GM21360 (cell line): ENCODE data around the gene VRTN.
"Not testable (repeated sequence)": the region's sequence is repeated elsewhere in the genome, so short reads cannot be mapped to it uniquely, and the experiment has no call there.

ENCODE experiments used
- ATAC-seq: cut with Tn5 transposase; IDR thresholded peaks from one replicate; pipeline ENCODE4 v1.9.1; 2021; ENCODE audit warnings: mild to moderate bottlenecking, moderate library complexity; ENCODE audit not compliant: unreplicated experiment

VRTN gene, protein sequence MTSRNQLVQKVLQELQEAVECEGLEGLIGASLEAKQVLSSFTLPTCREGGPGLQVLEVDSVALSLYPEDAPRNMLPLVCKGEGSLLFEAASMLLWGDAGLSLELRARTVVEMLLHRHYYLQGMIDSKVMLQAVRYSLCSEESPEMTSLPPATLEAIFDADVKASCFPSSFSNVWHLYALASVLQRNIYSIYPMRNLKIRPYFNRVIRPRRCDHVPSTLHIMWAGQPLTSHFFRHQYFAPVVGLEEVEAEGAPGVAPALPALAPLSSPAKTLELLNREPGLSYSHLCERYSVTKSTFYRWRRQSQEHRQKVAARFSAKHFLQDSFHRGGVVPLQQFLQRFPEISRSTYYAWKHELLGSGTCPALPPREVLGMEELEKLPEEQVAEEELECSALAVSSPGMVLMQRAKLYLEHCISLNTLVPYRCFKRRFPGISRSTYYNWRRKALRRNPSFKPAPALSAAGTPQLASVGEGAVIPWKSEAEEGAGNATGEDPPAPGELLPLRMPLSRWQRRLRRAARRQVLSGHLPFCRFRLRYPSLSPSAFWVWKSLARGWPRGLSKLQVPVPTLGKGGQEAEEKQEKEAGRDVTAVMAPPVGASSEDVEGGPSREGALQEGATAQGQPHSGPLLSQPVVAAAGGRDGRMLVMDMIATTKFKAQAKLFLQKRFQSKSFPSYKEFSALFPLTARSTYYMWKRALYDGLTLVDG

DNA sequence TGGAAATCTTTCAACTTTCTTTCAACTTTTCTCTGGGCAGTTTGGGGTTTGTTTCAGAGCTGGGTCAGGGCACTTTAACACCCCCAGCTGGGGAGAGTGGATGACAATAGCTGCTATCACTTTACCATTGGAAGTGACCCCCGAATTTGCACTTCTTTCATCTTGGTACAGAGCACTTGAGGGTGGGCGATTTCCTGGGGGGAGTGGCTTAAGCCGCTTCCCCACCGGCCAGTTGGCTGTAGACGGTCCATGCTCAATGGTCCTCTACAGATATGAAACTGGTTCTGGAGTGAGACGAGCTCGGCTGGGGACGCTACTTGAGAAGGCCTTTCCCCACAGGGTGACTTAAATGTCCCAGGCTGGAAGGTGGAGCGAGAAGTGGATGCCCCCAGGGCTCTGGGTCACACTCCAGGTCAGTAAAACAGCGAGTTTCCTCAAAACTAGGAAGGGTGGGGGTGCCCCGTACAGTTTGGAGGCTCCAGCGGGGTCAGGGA lies at the start of gene VRTN:
TSS of gene VRTN (plus strand) at position 231 of the 494 bp plus-strand sequence. CDS start 8,313 bp downstream, outside the sequence.
- ATAC-seq: no peak

DNA sequence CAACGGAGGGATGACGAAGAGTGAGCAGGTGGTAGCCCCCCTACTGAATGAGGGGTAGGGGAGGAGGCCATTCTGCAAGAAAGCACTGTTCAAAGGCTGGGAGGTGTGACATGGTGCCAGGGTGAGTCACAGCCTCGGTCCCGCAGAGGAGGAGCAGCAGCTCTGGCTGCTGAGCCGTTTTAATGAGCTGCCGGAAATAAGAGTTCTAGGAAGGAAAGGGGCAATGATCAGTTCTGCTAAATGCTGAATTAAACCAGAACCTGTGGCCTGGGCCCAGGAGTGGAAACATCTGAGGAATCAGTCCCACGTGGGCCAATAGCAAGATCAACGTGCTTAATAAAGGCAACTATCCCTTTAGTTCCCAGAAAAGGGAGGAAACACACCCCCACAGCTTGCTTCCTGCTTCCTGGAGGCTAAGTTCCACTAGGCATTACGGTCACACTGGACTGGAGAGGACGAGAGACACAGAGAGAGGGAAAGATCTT lies 49.2 kb upstream of the VRTN start:
- ATAC-seq: no peak

DNA sequence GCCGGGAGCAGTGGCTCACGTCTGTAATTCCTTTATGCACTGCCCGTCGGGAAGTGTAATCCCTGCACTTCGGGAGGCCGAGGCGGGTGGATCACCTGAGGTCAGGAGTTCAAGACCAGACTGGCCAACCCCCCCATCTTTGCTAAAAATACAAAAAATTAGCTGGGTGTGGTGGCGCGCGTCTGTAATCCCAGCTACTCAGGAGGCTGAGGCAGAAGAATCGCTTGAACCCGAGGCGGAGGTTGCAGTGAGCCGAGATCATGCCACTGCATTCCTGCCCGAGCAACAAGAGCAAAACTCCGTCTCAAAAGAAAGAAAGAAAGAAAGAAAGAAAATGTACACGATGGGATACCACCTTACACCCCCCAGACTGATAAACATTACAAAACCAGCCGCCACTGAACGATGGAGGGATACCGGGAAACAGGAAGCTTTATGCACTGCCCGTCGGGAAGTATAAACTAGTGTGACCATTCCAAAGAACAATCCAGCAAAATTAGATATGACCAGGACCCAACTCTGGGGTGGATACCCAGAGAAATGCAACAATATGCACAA lies 46.6 kb upstream of the VRTN start:
- ATAC-seq: no peak

DNA sequence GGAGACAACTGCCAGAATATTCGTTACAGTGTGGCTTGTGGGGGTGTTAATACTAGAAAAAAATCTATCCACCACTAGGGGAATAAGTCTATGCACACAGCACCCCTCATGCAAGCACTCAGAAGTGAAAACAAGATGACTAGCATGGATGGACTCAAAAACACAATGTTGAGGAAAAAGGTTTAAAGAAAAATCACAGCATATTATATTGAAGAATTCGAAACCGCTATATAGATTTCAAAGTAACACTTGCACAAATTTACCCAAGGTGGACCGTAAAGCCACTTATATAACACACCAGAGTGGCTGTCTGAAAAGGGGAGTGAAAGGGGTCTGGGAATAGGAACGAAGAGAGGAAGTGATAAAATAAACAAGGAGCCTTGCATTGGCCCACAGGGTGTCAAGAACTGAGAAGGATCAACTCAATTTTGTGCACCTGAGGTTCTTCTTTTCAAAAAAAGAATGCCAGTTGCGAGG lies 46.1 kb upstream of the VRTN start:
- ATAC-seq: peak; percentile 48

DNA sequence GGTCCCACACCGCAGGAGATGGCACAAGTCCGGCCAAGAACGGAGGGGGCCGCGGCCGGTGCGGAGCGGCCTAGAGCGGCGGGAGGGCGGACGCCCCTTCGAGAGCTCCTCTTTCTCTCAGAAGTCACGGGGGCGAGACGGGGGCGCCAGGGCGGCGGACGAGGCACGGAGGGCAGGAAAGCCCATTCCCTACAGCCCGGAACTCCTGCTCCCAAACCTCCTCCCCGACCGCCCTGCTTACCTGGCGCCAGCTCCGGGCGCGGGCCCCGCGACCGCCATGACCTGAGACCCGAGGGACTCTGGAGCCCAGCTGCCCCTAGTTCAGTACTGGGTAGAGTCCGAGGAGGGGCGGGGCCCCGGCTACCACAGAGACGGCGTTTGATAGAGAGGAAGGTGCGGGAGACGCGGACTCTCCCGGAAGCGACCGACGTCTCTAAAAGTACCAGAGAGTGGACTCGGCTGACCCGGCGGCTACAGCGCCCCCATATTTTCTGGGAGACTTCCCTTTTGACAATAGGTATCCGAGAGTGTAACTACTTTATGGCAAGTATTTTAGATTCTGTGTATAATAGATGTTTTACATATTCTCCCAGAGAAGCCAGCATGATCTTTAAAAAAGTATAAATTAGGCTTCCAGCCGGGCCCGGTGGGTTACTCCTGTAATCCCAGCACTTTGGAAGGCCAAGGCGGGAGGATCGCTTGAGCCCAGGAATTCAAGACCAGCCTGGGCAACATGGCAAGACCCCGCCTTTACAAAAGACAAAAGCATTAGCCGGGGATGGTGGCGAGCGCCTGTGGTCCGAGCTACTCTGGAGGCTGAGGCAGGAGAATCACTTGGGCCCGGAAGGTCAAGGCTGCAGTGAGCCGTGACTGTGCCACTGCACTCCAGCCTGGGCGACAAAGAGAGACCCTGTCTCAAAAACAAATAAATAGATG lies 45.4 kb upstream of the VRTN start, which contains the start of gene ABCD4:
TSS of gene ABCD4 (minus strand) at position 301 of the 936 bp plus-strand sequence. CDS start at position 279, 22 bp downstream.
- ATAC-seq: peak; percentile 86

DNA sequence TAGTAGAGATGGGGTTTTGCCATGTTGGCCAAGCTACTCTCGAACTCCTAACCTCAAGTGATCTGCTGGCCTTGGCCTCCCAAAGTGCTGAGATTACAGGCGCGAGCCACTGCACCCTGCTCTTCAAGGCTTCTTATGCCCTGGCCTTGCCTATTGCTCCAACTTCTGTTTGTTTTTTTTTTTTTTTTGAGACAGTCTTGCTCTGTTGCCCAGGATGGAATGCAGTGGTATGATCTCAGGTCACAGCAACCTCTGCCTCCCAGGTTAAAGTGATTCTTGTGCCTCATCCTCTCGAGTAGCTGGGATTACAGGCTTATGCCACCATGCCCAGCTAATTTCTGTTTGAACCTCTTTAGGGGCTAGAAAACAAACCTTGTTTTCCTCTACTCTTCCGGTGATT lies 39.6 kb upstream of the VRTN start:
- no peak for ATAC-seq

DNA sequence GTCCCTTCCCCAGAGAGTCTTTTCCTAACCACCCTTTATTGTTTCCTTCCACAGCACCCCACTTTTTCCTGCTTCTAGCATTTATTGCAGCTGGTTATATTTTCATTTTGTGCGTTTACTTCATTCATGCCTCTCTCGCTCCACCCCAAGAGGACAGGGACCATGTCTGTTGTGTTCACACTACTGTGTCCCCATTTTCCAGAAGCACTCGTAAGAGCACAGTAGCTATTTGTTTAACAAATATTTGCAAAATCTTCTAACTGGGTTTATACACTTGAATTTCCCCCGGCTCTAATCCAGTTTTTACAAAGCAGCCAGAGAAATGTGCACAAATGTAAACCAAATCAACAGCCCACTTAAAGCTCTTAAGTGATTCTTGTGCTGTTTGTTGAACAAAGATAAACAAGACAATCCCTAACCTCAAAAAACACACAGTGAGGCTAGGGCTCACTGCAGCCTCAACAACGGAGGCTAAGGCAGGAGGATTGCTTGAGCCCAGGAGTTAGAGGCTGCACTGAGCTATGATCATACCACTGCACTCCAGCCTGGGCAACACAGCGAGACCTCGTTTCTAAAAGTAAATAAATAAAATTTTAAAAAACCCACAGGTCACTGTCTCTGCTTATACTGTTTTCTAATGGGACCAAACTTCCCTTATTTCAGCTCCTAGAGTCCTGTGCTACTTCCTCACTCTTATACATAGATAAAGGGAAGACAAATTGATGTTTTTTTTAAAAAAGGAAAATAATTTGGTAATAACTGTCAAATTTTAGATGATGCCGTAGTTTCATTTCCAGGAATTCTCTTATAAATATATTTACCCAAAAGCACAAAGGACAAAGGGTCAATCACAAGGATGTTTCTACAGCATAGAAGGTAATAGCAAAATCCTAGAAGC lies 38.9 kb upstream of the VRTN start:
- no peak for ATAC-seq

DNA sequence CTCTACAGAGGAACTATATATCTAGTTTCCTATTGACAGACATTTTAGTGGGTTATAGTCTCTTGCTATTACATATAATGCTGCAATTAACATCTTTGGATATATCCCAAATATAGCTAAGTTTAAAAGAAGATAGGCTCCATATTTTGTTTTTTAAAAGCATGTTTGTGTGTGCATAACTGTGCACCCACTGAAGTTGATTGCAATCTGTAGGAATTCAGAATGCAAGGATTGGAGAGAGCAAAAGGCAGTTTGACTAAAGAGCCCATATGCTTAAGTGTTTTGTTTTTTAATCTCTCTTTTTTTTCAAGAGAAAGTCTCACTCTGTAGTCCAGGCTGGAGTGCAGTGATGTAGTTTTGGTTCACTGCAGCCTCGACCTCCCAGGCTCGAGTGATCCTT lies 36.1 kb upstream of the VRTN start:
- ATAC-seq: no peak

DNA sequence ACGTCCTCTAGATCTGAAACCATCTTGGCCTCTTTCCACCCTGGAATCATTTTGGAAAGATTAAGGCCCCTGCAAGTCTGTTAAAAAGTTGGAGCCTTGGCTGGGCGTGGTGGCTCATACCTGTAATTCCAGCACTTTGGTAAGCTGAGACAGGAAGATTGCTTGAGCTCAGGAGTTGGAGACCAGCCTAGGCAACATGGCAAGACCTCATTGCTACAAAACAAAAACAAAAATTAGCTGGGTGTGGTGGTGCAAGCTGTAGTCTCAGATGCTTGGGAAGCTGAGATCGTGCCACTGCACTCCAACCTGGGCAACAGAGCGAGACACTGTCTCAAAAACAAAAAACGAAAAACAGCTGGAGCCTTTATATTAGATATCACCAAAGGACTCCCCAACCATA lies 34.7 kb upstream of the VRTN start:
- ATAC-seq: no peak

DNA sequence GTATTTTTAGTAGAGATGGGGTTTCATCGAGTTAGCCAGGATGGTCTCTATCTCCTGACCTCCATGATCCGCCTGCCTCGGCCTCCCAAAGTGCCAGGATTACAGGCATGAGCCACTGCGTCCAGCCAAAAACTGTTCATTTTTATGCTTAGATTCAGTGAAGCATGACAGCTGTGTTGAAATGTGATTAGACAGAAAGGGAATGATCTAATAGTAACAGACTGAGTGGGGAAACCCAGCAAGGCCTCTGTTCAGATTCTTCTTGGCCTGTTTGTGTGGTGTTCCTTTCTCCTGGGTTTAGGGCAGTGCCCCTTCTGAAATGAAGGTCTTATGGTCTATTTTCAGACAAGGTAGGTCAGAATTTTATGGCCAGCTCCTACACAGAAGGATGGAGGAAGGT lies 33.7 kb upstream of the VRTN start:
- ATAC-seq: no peak

DNA sequence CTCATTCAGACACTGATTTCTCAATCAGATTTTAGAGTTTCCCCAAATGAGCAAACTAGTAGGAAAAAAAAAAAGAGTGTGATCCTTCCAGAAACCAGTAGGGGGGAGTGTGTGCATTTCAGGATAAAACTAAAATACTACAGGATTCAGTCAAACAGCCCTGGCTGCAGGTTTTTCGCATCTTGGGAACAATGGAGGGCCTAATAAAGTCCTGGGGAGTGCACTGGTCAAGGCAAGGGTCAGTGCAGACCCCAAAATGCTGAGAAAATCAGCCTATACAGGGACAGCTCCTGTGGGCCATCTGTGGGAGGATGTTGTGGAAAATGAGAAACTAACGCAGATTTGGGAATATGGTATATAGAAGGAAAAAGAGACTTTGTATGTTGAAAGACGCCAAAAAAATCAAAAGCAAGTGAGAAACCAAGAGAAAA lies 23.3 kb upstream of the VRTN start:
- ATAC-seq: no peak

DNA sequence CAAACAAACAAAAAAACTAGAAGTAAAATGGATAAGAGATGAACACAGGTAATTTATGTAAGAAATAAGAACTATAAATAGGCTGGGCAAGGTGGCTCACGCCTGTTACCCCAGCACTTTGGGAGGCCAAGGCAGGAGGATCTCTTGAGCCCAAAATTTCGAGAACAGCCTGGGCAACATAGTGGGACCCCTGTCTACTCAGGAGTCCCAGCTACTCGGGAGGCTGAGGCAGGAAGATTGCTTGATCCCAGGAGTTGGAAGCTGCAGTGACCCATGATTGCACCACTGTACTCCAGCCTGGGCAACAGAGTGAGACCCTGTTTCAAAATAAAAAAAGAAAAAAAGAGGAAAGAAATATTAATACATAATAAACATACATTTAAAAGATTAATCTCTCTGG lies 22.8 kb upstream of the VRTN start:
- ATAC-seq: no peak

DNA sequence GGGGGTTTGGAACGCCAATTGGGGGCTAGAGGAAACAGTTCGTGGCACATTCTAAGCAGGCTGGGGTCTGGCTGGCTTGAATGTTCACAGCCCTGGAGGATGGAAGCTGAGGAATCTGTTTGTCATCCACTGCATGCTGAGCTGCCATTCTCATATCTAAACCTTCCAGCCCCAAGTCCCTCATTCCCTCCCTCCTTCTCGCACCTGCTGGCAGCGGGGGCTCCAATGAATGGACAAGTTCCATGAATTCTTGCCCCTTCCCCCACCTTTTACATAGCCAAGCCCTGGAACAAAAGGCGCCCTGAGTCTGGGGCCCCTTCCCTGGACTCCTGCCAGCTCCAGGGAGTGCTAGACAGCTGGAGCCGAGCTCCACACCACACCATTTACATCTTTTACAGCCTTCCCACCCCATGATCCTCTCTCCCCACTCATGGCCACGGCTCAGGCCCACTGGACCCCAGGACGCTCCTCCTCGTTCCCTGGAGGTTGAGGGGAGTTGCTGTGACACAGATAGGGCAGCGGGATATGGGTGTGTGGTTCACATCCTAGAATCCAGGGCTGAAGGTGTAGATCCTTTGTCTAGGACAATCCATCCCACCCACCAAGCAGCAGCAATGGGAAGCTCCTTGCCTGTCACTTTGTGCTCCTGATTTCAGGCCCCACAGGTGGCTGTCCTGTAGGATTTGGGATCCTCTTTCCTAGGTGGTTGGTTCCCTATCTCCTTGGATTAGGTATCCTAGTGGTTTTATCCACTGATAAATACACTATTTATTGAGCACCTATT lies 21.7 kb upstream of the VRTN start:
- ATAC-seq: no peak

DNA sequence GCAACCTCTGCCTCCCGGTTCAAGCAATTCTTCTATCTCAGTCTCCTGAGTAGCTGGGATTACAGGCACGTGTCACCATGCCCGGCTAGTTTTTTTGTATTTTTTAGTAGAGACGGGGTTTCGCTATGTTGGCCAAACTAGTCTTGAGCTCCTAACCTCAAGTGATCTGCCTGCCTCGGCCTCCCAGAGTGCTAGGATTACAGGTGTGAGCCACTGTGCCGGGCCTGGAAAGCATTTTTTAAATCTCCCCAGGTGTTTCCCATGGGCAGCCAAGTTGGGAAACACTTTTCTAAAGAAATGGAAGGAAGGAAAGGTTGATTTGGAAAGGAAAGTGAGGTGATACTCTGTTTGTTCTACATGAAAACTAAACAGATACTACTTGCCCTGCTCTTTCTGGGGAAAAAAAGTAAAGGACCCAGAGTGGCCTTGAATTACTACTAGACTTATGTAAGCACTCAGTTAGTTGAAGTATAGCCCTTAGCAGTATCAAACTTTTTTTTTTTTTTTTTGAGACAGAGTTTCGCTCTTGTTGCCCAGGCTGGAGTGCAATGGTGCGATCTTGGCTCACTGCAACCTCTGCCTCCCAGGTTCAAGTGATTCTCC lies 18.2 kb upstream of the VRTN start:
- not testable (repeated sequence) for ATAC-seq

DNA sequence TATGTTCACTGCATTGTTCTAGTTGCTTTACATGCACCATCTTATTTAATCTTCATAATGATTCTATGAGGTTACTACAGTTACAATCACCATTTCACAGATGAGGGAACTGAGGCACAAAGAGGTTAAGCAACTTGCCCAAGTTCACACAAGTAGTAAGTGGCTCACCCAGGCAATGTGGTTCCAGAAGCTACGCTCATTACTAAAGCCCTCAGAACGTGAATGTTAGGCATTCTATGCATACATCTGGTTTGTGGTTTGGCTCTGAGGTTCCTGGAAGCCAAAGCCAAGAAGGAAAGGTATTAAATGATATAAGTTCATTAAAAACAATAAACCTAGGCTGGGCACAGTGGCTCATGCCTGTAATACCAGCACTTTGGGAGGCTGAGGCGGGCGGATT lies 14.4 kb upstream of the VRTN start:
- no peak for ATAC-seq

DNA sequence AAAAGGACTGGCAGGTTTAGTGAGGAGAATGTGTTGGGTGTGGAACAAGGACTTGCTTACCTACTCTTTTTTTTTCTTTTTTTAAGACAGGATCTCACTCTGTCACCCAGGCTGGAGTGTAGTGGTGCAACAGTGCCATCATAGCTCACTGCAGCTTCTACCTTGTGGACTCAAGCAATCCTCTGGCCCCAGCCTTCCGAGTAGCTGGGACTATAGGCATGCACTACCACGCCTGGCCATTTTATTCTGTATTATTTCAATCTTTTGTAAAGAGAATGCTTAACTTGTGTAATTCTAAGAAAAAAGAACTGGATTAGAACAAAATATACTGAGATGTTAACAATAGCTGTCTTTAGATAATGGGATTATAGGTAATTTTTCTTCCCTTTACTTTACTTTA lies 1.9 kb upstream of the VRTN start:
- ATAC-seq: no peak

DNA sequence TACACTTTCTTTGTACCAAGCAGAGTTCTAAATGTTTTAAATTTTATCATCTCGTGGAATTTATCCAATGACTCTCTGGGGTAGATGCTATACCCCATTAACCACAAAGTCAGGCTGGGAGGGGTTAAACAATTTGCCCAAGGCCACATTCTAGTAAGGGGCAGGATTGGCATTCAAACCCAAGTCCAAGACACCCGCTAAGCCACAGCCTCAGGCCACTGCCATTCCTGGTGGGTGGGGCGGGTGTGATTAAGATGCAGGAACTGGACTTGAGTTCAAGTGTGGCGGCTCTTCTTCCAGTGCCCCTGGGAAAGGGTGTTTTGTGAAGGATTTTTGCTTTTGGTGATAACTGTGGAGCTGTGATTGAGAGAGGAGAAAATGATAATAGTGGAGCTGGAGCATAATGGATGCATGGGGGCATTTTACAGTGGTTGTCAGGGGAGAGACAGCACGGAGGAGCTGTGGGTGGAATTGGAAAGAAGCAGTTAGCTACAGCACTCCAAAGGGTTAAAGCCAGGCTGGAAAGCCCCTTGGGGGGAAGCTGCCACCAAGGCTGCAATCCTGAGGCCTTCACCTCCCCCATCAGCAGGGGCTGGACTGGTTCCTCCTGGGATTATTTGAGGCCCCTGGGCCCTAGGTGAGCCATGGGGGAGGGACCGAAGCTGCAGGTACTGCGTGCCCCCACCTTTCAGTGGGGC lies 1.0 kb upstream of the VRTN start:
- no peak for ATAC-seq

DNA sequence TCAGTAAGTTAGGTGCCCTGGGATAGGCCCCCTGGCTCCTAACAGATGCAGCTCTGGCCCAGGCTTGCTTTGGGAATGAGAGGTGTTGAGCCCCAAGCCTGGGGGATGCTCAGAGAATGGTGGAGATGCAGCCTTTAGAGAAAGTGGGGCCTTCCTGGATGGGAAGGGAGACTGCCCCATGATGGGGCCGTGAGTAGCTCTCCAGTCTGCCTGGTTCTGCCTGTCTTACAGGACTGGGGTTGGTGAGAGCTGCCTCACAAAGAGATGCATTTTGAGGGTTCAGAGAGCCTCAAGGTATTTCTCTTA lies 523 bp upstream of the VRTN start:
- no peak for ATAC-seq
